Cardiac fibroblast (primary cell): ENCODE results near the gene BCL7C.
A peak's percentile ranks its signal among the peaks of the same experiment; 100 is the strongest.

Experiments
- DNase-seq, 2 donors: peaks; one replicate each; pipeline versions ENCODE4 v3.0.0 to v3.0.0-alpha.2; 2010; ENCODE audit warnings: low read depth in 2 of 2
- H3K4me3 ChIP-seq, 2 donors: replicated peaks in 1 of 2; 1 replicate in 1 of 2; 2 replicates in 1 of 2; pipeline ENCODE4 v1.5.1; 2011; ENCODE audit warnings: low read depth in 2 of 2, low read length in 2 of 2, mild to moderate bottlenecking in 2 of 2, moderate library complexity in 1 of 2
- TF ChIP-seq, protein P1 (sequence below): IDR thresholded peaks from one replicate; pipeline ENCODE4 v1.5.1; 2011; ENCODE audit warnings: low read depth, mild to moderate bottlenecking, low read length, inconsistent platforms

The BCL7C gene

DNA sequence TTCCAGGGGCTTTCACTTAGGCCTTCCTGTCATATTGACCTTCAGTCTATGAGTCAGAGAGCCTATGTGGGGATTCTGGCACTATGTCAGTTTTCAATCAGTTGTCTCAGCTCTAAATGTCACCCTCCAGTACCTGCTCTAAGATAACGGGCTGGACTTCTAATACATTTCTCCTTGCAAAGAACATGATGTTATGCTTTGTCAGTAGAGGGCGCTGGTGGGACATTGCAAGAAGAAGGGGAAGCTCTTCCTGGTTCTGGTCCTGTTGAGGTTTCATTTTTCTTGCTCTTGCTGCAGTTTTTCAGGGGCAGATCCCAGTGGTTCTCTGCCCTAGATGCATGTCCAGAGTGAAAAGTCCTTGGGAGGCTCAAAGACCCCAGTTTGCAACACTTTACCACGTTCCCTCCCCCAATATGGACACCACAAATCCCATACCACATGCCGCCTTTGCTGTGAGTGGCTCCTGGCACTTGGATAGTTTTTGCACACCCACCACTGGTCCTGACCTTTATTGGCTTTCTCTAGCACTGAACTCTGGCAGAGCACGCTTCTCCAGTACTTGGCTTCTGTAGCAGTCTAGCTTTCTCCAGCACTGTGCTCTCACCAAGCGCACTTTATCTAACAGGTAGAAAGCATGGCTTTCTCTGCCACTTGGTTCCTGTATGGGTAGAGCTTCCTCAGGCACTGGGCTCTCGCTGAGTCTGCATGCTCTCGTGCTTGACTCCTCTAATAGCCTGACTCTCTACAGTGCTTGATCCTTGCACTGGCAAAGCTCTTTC lies 49.0 kb downstream of the BCL7C start:
- TF ChIP-seq, protein P1, sequence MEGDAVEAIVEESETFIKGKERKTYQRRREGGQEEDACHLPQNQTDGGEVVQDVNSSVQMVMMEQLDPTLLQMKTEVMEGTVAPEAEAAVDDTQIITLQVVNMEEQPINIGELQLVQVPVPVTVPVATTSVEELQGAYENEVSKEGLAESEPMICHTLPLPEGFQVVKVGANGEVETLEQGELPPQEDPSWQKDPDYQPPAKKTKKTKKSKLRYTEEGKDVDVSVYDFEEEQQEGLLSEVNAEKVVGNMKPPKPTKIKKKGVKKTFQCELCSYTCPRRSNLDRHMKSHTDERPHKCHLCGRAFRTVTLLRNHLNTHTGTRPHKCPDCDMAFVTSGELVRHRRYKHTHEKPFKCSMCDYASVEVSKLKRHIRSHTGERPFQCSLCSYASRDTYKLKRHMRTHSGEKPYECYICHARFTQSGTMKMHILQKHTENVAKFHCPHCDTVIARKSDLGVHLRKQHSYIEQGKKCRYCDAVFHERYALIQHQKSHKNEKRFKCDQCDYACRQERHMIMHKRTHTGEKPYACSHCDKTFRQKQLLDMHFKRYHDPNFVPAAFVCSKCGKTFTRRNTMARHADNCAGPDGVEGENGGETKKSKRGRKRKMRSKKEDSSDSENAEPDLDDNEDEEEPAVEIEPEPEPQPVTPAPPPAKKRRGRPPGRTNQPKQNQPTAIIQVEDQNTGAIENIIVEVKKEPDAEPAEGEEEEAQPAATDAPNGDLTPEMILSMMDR: peak; percentile 95
- peak overlapping the region in 1 of 2 donors; percentile 20 for H3K4me3 ChIP-seq
- peak; percentile 94 to 96 for DNase-seq

DNA sequence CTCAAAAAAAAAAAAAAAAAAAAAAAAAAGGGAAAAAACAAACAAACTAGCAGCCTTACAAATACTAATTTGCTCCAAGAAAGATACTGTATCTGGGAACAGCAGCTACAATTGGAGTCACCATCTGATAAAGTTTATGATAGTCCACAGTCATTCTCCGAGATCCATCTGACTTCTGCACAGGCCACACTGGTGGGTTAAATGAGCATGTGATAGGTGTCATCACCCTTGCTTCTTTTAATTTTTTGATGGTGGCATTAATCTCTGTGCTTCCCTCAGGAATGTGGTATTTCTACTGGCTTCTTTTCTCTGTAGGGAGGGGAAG lies 49.6 kb downstream of the BCL7C start:
- TF ChIP-seq, protein P1: no peak
- DNase-seq: no peak
- H3K4me3 ChIP-seq: no peak overlapping the region

- DNase-seq: no peak
- H3K4me3 ChIP-seq: no peak overlapping the region
- TF ChIP-seq, protein P1: no peak
Observed at GRCh38 chr16:30843501-30843900, 50.4 kb downstream of the BCL7C start.

GRCh38 chr16:30842971-30843370 lies 50.9 kb downstream of the BCL7C start:
- no peak for DNase-seq
- TF ChIP-seq, protein P1: no peak
- no peak overlapping the region for H3K4me3 ChIP-seq

- TF ChIP-seq, protein P1: no peak
- DNase-seq: no peak
- H3K4me3 ChIP-seq: no peak overlapping the region
Observed at GRCh38 chr16:30841332-30841731, 52.5 kb downstream of the BCL7C start.

DNA sequence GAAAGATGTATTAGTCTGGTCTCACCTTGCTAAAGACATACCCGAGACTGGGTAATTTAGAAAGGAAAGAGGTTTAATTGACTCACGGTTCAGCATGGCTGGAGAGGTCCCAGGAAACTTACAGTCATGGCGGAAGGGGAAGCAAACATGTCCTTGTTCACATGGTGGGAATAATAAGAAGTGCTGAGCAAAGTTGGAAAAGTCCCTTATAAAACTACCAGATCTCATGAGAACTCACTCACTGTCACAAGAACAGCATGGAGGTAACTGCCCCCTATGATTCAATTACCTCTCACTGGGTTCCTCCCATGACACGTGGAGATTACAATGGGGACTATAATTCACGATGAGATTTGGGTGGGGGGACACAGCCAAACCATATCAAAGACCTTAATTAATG lies 53.3 kb downstream of the BCL7C start:
- TF ChIP-seq, protein P1: no peak
- no peak overlapping the region for H3K4me3 ChIP-seq
- no peak for DNase-seq
